Raji (cell line): ENCODE measurements around the gene MAP4K4.

Experiments used
- POLR2A ChIP-seq: IDR thresholded peaks from 2 replicates; pipeline ENCODE4 v1.6.1; 2011; ENCODE audit warnings: low read depth, low read length, control low read depth; ENCODE audit not compliant: insufficient read depth

MAP4K4 gene

DNA sequence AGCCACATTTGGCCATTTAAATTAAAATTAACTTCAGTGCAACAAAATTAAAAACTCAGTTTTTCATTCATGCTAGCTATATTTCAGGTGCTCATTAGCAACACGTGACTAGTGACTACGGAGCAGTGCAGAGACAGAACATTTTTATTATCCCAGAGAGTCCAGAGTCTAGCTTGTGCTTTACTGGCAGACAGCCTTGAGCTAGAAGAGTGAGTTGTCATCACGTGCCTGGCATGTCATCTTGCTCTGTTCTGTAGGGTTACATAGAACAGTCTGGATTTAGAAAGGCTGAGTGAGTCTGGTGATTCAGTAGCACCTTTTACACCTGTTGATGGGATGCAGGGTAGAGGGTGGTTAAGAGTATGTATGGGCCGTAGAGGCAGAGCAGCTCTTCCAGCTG is 157.4 kb downstream of the MAP4K4 start:
- no peak for TF ChIP-seq POLR2A

- no peak for TF ChIP-seq POLR2A
These were observed 158.3 kb downstream of the MAP4K4 start for GRCh38 chr2:101855776-101856175.

- no peak for TF ChIP-seq POLR2A
These were observed 160.7 kb downstream of the MAP4K4 start for GRCh38 chr2:101858246-101858645.

DNA sequence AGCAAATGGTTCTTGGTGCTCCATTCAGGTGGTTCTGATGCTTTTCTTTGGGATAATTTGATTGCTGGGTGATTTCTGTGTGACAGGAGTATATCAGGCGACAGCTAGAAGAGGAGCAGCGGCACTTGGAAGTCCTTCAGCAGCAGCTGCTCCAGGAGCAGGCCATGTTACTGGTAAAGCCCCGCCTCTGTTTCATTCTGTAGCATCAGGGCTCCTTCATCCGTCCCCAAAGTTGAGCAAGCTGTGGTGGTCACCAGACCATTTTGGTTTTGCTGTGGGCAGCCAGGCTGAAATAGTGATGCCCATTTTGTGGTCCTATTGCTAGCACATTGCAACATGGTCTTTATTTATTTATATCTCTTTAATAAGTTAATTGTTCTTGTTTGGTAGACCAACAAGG is 161.4 kb downstream of the MAP4K4 start:
- TF ChIP-seq POLR2A = no peak

- TF ChIP-seq POLR2A = no peak
These were observed 162.1 kb downstream of the MAP4K4 start for GRCh38 chr2:101859604-101860003.

- TF ChIP-seq POLR2A = no peak
These were observed 162.7 kb downstream of the MAP4K4 start for GRCh38 chr2:101860157-101860556.

- TF ChIP-seq POLR2A = no peak
These were observed 163.3 kb downstream of the MAP4K4 start for GRCh38 chr2:101860782-101861181.

DNA sequence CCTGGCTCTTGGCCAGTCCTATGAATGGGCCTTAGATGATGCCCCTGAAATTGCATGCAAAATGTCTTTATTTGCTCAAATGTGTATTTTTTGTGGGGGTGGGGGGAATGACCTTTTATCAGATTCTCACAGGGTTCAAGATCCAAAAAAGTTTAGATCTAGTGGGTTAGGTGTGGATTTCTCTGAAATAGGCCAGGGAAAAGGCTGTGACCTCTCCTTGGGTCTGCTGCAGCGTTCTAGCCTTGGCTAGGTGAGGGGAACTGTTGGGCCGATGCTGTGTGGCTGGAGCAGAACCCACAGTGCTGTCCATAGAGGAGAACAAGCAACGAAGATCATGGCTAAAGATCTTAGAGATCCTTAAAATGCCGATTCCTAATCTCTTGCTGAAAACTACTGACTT is 163.9 kb downstream of the MAP4K4 start:
- no peak for TF ChIP-seq POLR2A

- no peak for TF ChIP-seq POLR2A
These were observed 166.0 kb downstream of the MAP4K4 start for GRCh38 chr2:101863534-101863933.

- TF ChIP-seq POLR2A = no peak
These were observed 166.9 kb downstream of the MAP4K4 start for GRCh38 chr2:101864426-101864825.

GRCh38 chr2:101868525-101868924 is 171.0 kb downstream of the MAP4K4 start:
- TF ChIP-seq POLR2A = no peak

DNA sequence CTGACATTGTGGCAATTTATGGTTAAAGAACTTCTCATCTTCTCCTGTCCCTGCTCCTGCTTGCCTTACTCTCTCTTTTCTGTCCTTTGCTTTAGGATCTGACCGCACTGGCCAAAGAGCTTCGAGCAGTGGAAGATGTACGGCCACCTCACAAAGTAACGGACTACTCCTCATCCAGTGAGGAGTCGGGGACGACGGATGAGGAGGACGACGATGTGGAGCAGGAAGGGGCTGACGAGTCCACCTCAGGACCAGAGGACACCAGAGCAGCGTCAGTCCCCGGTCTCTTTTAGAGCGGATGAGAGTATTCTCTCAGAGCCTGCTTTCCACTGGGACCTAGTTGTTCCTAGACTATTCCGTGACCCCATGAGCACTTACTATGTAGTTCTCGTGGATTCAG is 172.0 kb downstream of the MAP4K4 start:
- TF ChIP-seq POLR2A = no peak

- no peak for TF ChIP-seq POLR2A
These were observed 172.9 kb downstream of the MAP4K4 start for GRCh38 chr2:101870444-101870843.

GRCh38 chr2:101871480-101871879 is 174.0 kb downstream of the MAP4K4 start:
- no peak for TF ChIP-seq POLR2A

DNA sequence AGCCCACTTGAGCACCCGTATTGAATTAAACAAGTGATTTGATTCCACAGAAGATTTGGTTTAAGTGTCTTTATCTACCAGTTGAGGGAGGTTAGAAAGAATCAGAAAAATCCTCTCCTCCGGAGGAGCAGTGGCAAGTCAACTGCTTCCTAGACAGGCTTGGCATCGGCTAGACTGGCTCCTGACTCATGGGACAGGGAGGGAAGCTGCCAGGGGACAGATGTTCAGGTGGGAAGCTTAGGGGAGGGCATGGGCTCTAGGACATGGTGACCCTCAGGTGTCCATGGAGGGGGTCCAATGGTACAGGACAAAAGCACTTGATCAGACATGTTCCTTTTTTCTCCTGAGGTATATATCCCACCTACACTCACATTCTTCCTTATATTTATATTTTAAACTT is 175.0 kb downstream of the MAP4K4 start:
- TF ChIP-seq POLR2A = no peak

DNA sequence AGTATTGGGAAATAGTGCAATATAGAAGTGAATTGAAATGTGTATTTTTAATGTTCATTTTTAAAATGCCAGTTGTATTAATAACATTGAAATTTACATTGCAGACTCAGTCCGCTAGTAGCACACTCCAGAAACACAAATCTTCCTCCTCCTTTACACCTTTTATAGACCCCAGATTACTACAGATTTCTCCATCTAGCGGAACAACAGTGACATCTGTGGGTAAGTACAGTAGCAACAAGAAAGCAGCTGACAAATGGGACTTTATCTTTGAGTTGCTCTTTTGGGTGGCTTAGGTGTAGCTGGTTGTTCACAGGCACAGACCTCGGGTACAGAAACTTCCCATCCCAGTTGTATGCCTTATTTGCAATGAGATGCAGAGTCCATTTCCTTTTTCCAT is 176.0 kb downstream of the MAP4K4 start:
- TF ChIP-seq POLR2A = no peak

DNA sequence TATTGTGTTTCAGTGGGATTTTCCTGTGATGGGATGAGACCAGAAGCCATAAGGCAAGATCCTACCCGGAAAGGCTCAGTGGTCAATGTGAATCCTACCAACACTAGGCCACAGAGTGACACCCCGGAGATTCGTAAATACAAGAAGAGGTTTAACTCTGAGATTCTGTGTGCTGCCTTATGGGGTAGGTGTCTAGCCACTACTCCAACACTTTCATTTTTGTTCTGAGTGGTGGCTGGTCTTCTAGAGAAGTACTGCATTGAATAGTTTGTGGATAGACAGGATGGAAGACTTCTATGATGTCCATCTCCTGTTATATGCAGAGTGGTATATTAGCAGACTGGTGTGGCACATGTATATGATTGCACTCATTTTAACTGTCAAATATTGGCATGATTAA is 176.6 kb downstream of the MAP4K4 start:
- no peak for TF ChIP-seq POLR2A

GRCh38 chr2:101879466-101879865 is 182.0 kb downstream of the MAP4K4 start:
- no peak for TF ChIP-seq POLR2A
